ENCODE data around the gene SUN2. TPM values are rescaled to one million over a fixed set of nuclear protein-coding genes. Genes with fewer than 3 reads are reported as not detected.

SUN2 gene
- total and polyA plus RNA-seq, 2 donors (not counting 1 experiment from before 2014, with no cell fraction given), result 224 to 305 TPM

GRCh38 chr22:38698407-38699094 is 57.2 kb downstream of the SUN2 start:
- Mint-ChIP-seq H3K4me3 (peak overlapping the region; percentile 94), H3K27ac (peak overlapping the region; percentile 59), H3K9me3 (ENCODE audit: insufficient read depth) (no peaks in the 10 kb centered on the region), H3K27me3 (no peaks in the 10 kb centered on the region), H3K4me1 (peaks cover 65% of the 10 kb centered on the region)
- WGBS (ENCODE audit: insufficient coverage), result 98% methylated on average over 11 of the region's 13 CpGs
- H3K9ac ChIP-seq (ENCODE audit: low read length), result no peak overlapping the region
- POLR2A ChIA-PET, result interaction anchor here (2.0 kb wide), 1 partner anchor 17 kb away, joined by 9 read pairs; the partner anchor contains the start of gene TOMM22
- no peaks in the 10 kb centered on the region for H4K20me1 ChIP-seq (ENCODE audit: control insufficient read depth, insufficient read depth, low read length, poor library complexity, severe bottlenecking)
- no peak overlapping the region for H3K4me3 ChIP-seq (ENCODE audit: control extremely low read depth in 1 of 5, extremely low read depth in 1 of 5, insufficient read depth in 1 of 5, low read depth in 2 of 5, low read length in 4 of 5)
- ATAC-seq (ENCODE audit: low read depth), result no peak
- peak overlapping the region in 1 of 2 donors; percentile 99 for H3K27ac ChIP-seq (ENCODE audit: low read length in 2 of 2)
- peaks cover 25 to 37% of the 10 kb centered on the region in 2 donors for H3K4me1 ChIP-seq (ENCODE audit: control insufficient read depth in 2 of 2, insufficient read depth in 2 of 2, low read length in 2 of 2)
- peaks cover 46% of the 10 kb centered on the region for H3K79me2 ChIP-seq (ENCODE audit: control insufficient read depth, insufficient read depth, low read length)
- H3K9me3 ChIP-seq (ENCODE audit: control extremely low read depth in 1 of 3, control insufficient read depth in 2 of 3, insufficient read depth in 1 of 3, low read length in 2 of 3), result no peaks in the 10 kb centered on the region
- peak overlapping the region; percentile 74 for H3K4me2 ChIP-seq (replicated peaks; ENCODE audit: low read depth, low read length, poor library complexity, severe bottlenecking)
- TF ChIP-seq CTCF (IDR thresholded peaks at IDR 0.05) (no peak), EZH2 (IDR thresholded peaks at IDR 0.05; ENCODE audit: borderline replicate concordance, insufficient read depth, low read depth, low read length, poor library complexity, severe bottlenecking) (no peak)
- H3K27me3 ChIP-seq (replicated peaks in 1 of 4; ENCODE audit: control extremely low read depth in 1 of 4, control insufficient read depth in 3 of 4, insufficient read depth in 4 of 4, low read length in 3 of 4), result no peaks in the 10 kb centered on the region
- intact Hi-C loops (cut with micrococcal nuclease), result no loop called here
- CTCF ChIA-PET, result interaction anchor here (0.8 to 6.7 kb wide), 7 partner anchors 9 to 646 kb away, joined by 3 to 51 read pairs (median 4); partner anchors contain the start of genes RPL3 and TOMM22
- H2AFZ ChIP-seq (ENCODE audit: insufficient read depth, low read depth, low read length, poor library complexity, severe bottlenecking), result no peak overlapping the region
- H3K36me3 ChIP-seq (replicated peaks in 1 of 2; ENCODE audit: control extremely low read depth in 1 of 2, control insufficient read depth in 1 of 2, extremely low read depth in 1 of 2, insufficient read depth in 2 of 2, low read length in 1 of 2), result no peaks in the 10 kb centered on the region
- no peak for DNase-seq

GRCh38 chr22:38697425-38698089 is 58.2 kb downstream of the SUN2 start:
- H3K9me3 ChIP-seq (ENCODE audit: control extremely low read depth in 1 of 3, control insufficient read depth in 2 of 3, insufficient read depth in 1 of 3, low read length in 2 of 3), result no peaks in the 10 kb centered on the region
- Mint-ChIP-seq H3K27me3 (no peaks in the 10 kb centered on the region), H3K27ac (no peak overlapping the region), H3K4me3 (peak overlapping the region; percentile 94), H3K9me3 (ENCODE audit: insufficient read depth) (no peaks in the 10 kb centered on the region), H3K4me1 (peaks cover 68% of the 10 kb centered on the region)
- 95% methylated on average over 6 of the region's 8 CpGs for WGBS (ENCODE audit: insufficient coverage)
- peaks cover 46% of the 10 kb centered on the region for H3K79me2 ChIP-seq (ENCODE audit: control insufficient read depth, insufficient read depth, low read length)
- H4K20me1 ChIP-seq (ENCODE audit: control insufficient read depth, insufficient read depth, low read length, poor library complexity, severe bottlenecking), result no peaks in the 10 kb centered on the region
- no peaks in the 10 kb centered on the region for H3K27me3 ChIP-seq (replicated peaks in 1 of 4; ENCODE audit: control extremely low read depth in 1 of 4, control insufficient read depth in 3 of 4, insufficient read depth in 4 of 4, low read length in 3 of 4)
- intact Hi-C loops (cut with micrococcal nuclease), result no loop called here
- peaks cover 0 to 3% of the 10 kb centered on the region in 2 experiments for H3K36me3 ChIP-seq (replicated peaks in 1 of 2; ENCODE audit: control extremely low read depth in 1 of 2, control insufficient read depth in 1 of 2, extremely low read depth in 1 of 2, insufficient read depth in 2 of 2, low read length in 1 of 2)
- no peak for ATAC-seq (ENCODE audit: low read depth)
- no peak overlapping the region for H3K9ac ChIP-seq (ENCODE audit: low read length)
- peak overlapping the region; percentile 0 for H3K4me2 ChIP-seq (replicated peaks; ENCODE audit: low read depth, low read length, poor library complexity, severe bottlenecking)
- peaks cover 25 to 38% of the 10 kb centered on the region in 2 donors for H3K4me1 ChIP-seq (ENCODE audit: control insufficient read depth in 2 of 2, insufficient read depth in 2 of 2, low read length in 2 of 2)
- H2AFZ ChIP-seq (ENCODE audit: insufficient read depth, low read depth, low read length, poor library complexity, severe bottlenecking), result no peak overlapping the region
- CTCF ChIA-PET, result interaction anchor here (0.8 to 6.7 kb wide), 2 partner anchors 16 to 645 kb away, joined by 3 to 51 read pairs; partner anchors contain the start of gene TOMM22
- peak overlapping the region in 1 of 2 donors; percentile 35 for H3K27ac ChIP-seq (ENCODE audit: low read length in 2 of 2)
- POLR2A ChIA-PET, result no interaction called here
- DNase-seq, result no peak
- TF ChIP-seq EZH2 (IDR thresholded peaks at IDR 0.05; ENCODE audit: borderline replicate concordance, insufficient read depth, low read depth, low read length, poor library complexity, severe bottlenecking) (no peak), CTCF (IDR thresholded peaks at IDR 0.05) (no peak)
- H3K4me3 ChIP-seq (ENCODE audit: control extremely low read depth in 1 of 5, extremely low read depth in 1 of 5, insufficient read depth in 1 of 5, low read depth in 2 of 5, low read length in 4 of 5), result no peak overlapping the region

All from B cell (primary cell).